GM06990 (cell line): ENCODE results near the gene TCF7L1.
A peak's percentile ranks its signal among the peaks of the same experiment; 100 is the strongest.

Experiments used
- DNase-seq: peaks from one replicate; pipeline ENCODE4 v3.0.0-alpha.2; 2011; ENCODE audit not compliant: insufficient read length; ENCODE audit errors: extremely low read depth
- H3K27me3 ChIP-seq: replicated peaks from 2 replicates; pipeline ENCODE4 v1.6.0; 2011; ENCODE audit warnings: low read length; ENCODE audit not compliant: control insufficient read depth, insufficient read depth
- H3K36me3 ChIP-seq: 2 replicates; pipeline ENCODE4 v1.5.1; 2011; ENCODE audit warnings: low read length; ENCODE audit not compliant: control insufficient read depth, insufficient read depth
- H3K4me3 ChIP-seq: replicated peaks from 2 replicates; pipeline ENCODE4 v1.5.1; 2011; ENCODE audit warnings: low read depth, mild to moderate bottlenecking, control low read depth, low read length
- CTCF ChIP-seq: IDR thresholded peaks from 2 replicates; pipeline ENCODE4 v1.5.1; 2011; ENCODE audit warnings: low read length, control low read depth, mild to moderate bottlenecking, inconsistent platforms; ENCODE audit not compliant: insufficient read depth, poor library complexity, severe bottlenecking

TCF7L1 gene

GRCh38 chr2:85212841-85213240 is 79.6 kb downstream of the TCF7L1 start:
- H3K36me3 ChIP-seq, result no peaks in the 10 kb centered on the region
- TF ChIP-seq CTCF, result no peak
- H3K4me3 ChIP-seq, result no peak overlapping the region
- H3K27me3 ChIP-seq, result peaks cover 1% of the 10 kb centered on the region
- DNase-seq, result no peak

- Histone ChIP-seq H3K4me3 (no peak overlapping the region), H3K36me3 (no peaks in the 10 kb centered on the region), H3K27me3 (peaks cover 1% of the 10 kb centered on the region)
- TF ChIP-seq CTCF, result no peak
- no peak for DNase-seq
Measured at GRCh38 chr2:85213404-85213803, 80.2 kb downstream of the TCF7L1 start.

- peaks cover 1% of the 10 kb centered on the region for H3K27me3 ChIP-seq
- no peak for TF ChIP-seq CTCF
- H3K36me3 ChIP-seq, result no peaks in the 10 kb centered on the region
- no peak overlapping the region for H3K4me3 ChIP-seq
- DNase-seq, result no peak
Measured at GRCh38 chr2:85213901-85214512, 80.8 kb downstream of the TCF7L1 start.

- peak; percentile 33 for TF ChIP-seq CTCF
Measured at GRCh38 chr2:85215081-85215447, 81.9 kb downstream of the TCF7L1 start.

GRCh38 chr2:85215448-85216401 is 82.5 kb downstream of the TCF7L1 start:
- Histone ChIP-seq H3K27me3 (peaks cover 1% of the 10 kb centered on the region), H3K4me3 (no peak overlapping the region), H3K36me3 (no peaks in the 10 kb centered on the region)
- DNase-seq, result no peak
- no peak for TF ChIP-seq CTCF

More at GRCh38 chr2:85215081-85215447, 81.9 kb downstream of the TCF7L1 start:
- Histone ChIP-seq H3K27me3 (peaks cover 1% of the 10 kb centered on the region), H3K4me3 (no peak overlapping the region), H3K36me3 (no peaks in the 10 kb centered on the region)
- no peak for DNase-seq
